ENCODE measurements around the gene GBX1. TPM values are rescaled to one million over a fixed set of nuclear protein-coding genes. Genes with fewer than 3 reads are reported as not detected.

Gene GBX1
- total and polyA plus RNA-seq, 2 donors (not counting 3 experiments of a cell fraction or from before 2014, with no cell fraction given) = not detected

- TF ChIP-seq JUN (IDR thresholded peaks at IDR 0.05; ENCODE audit: borderline replicate concordance, insufficient read depth, insufficient read length, low read depth) = no peak
- no peak for TF ChIP-seq GATA2 (IDR thresholded peaks at IDR 0.05; ENCODE audit: insufficient read depth, insufficient read length, low read depth, low read length)
- no peak for TF ChIP-seq MAX (IDR thresholded peaks at IDR 0.05; ENCODE audit: insufficient read depth, insufficient read length)
- no peak for TF ChIP-seq POLR2A (IDR thresholded peaks at IDR 0.05; ENCODE audit: low read depth, low read length)
- no peak for TF ChIP-seq CTCF (IDR thresholded peaks at IDR 0.05; ENCODE audit: extremely low read depth in 1 of 2, insufficient read depth in 1 of 2, low read depth in 1 of 2, low read length in 2 of 2)
- no peak for TF ChIP-seq MYC (IDR thresholded peaks at IDR 0.05; ENCODE audit: low read depth, low read length)
- no peak for TF ChIP-seq EZH2 (IDR thresholded peaks at IDR 0.05; ENCODE audit: borderline replicate concordance, low read depth, low read length, severe bottlenecking)
- no peak for TF ChIP-seq FOS (IDR thresholded peaks at IDR 0.05; ENCODE audit: borderline replicate concordance, insufficient read depth, low read length)
- TF ChIP-seq POLR2AphosphoS5 (IDR thresholded peaks at IDR 0.05; ENCODE audit: insufficient read depth, low read depth, low read length) = no peak
- H3K79me2 ChIP-seq (ENCODE audit: control insufficient read depth, insufficient read depth, low read length) = no peaks in the 10 kb centered on the region
- no peaks in the 10 kb centered on the region for H3K36me3 ChIP-seq (ENCODE audit: control insufficient read depth in 2 of 2, extremely low read depth in 1 of 2, insufficient read depth in 2 of 2, low read length in 2 of 2)
- H3K27ac ChIP-seq (ENCODE audit: insufficient read depth, low read depth, low read length) = no peak overlapping the region
- dilution Hi-C loops (cut with MboI; ENCODE audit: extremely low pct_ligation_motif_present, low sequenced_read_pairs) (no loop called here), intact Hi-C loops (cut with micrococcal nuclease) (no loop called here)
- FAIRE-seq (no peak), DNase-seq (ENCODE audit: low read depth, low spot score) (no peak)
- no peak overlapping the region for H2AFZ ChIP-seq (ENCODE audit: low read depth, low read length)
- no peaks in the 10 kb centered on the region for H3K9me3 ChIP-seq (replicated peaks; ENCODE audit: control insufficient read depth, insufficient read depth, low read length)
- H3K4me3 ChIP-seq (replicated peaks in 1 of 3; ENCODE audit: insufficient read depth in 1 of 3, low read depth in 1 of 3, low read length in 3 of 3) = no peak overlapping the region
- BruUV-seq (replicated peaks) = no TSS peak
- no peaks in the 10 kb centered on the region for H3K4me1 ChIP-seq (ENCODE audit: control insufficient read depth, extremely low read depth, insufficient read depth, low read length)
- peaks cover 9 to 16% of the 10 kb centered on the region in 2 experiments for H3K27me3 ChIP-seq (ENCODE audit: control insufficient read depth in 2 of 2, insufficient read depth in 2 of 2, low read length in 2 of 2)
- ChIA-PET POLR2A (no interaction called here), CTCF (no interaction called here)
- H3K9me1 ChIP-seq (replicated peaks; ENCODE audit: control insufficient read depth, extremely low read depth, insufficient read depth, low read length) = no peaks in the 10 kb centered on the region
- H3K4me2 ChIP-seq (ENCODE audit: insufficient read depth, low read length) = no peak overlapping the region
- no peaks in the 10 kb centered on the region for H4K20me1 ChIP-seq (replicated peaks; ENCODE audit: control insufficient read depth, extremely low read depth, insufficient read depth, low read length)
- H3K9ac ChIP-seq (replicated peaks; ENCODE audit: extremely low read depth, insufficient read depth, low read length) = no peak overlapping the region
Observed at GRCh38 chr7:151202836-151203235, 35.3 kb upstream of the GBX1 start.

All from endothelial cell of umbilical vein (primary cell).